GM12878 (cell line): ENCODE measurements around the gene ST6GAL2. TPM values are rescaled to one million over a fixed set of nuclear protein-coding genes. Genes with fewer than 3 reads are reported as not detected.

ENCODE experiments used
- ATAC-seq: fragments of 200-7000 bp; cut with Tn5 transposase; 3 replicates; pipeline ENCODE4 v1.9.1; 2020; ENCODE audit warnings: mild to moderate bottlenecking, moderate library complexity
- BruUV-seq: library from RNA; stranded (reverse); fragments of 400-500 nt; replicated peaks from 2 replicates; lab custom pipeline; 2021; lab: Mats Ljungman, UMichigan
- CTCF ChIA-PET: fragments of 300-600 bp; sonication (Branson Sonifier 250); formaldehyde crosslinking; extraction: SDS; loops from one replicate; lab custom pipeline; 2021; ENCODE audit warnings: inconsistent platforms; lab: Yijun Ruan, JAX
- POLR2A ChIA-PET: fragments of 350-600 bp; formaldehyde crosslinking; extraction: SDS; loops from one replicate; lab custom pipeline; 2021; ENCODE audit warnings: inconsistent platforms; lab: Charles Lee
- RAD21 ChIA-PET: fragments of 300-600 bp; sonication (Branson Sonifier 250); formaldehyde crosslinking; loops from one replicate; lab custom pipeline; 2023; ENCODE audit warnings: antibody characterized with exemption; ENCODE audit not compliant: unreplicated experiment; lab: Charles Lee
- SMC1A ChIA-PET: fragments of 300-600 bp; sonication (Branson Sonifier 250); formaldehyde crosslinking; loops from one replicate; lab custom pipeline; 2023; ENCODE audit not compliant: unreplicated experiment, uncharacterized antibody; lab: Charles Lee
- DNase-seq: peaks from one replicate; pipeline ENCODE4 v3.0.0-alpha.2; 2011; ENCODE audit warnings: low read depth, low spot score
- FAIRE-seq: peaks from 3 replicates; lab custom pipeline; 2011; peaks lifted over from hg19 to GRCh38; lab: Jason Lieb, UNC
- H2AFZ ChIP-seq: 2 replicates; pipeline ENCODE4 v1.6.0; 2011; ENCODE audit warnings: low read depth, low read length, control low read depth; ENCODE audit not compliant: control insufficient read depth
- H3K27ac ChIP-seq: 2 replicates; pipeline ENCODE4 v1.5.1; 2011; ENCODE audit warnings: control low read depth; ENCODE audit not compliant: control insufficient read depth, insufficient read depth
- H3K27me3 ChIP-seq, 2 experiments: replicated peaks in 1 of 2; 2 replicates each; pipeline versions ENCODE4 v1.6.0 to v1.6.1; 2011; ENCODE audit warnings: low read length in 1 of 2; ENCODE audit not compliant: control insufficient read depth in 2 of 2, insufficient read depth in 2 of 2
- H3K36me3 ChIP-seq, 2 experiments: 2 replicates each; pipeline ENCODE4 v1.5.1; 2011; ENCODE audit warnings: low read length in 1 of 2; ENCODE audit not compliant: control insufficient read depth in 2 of 2, insufficient read depth in 2 of 2
- H3K4me1 ChIP-seq: 2 replicates; pipeline ENCODE4 v1.6.1; 2011; ENCODE audit warnings: mild to moderate bottlenecking, low read length, moderate library complexity, mixed read lengths; ENCODE audit not compliant: control insufficient read depth, insufficient read depth
- H3K4me2 ChIP-seq: 2 replicates; pipeline ENCODE4 v1.6.0; 2011; ENCODE audit warnings: control low read depth; ENCODE audit not compliant: control insufficient read depth, insufficient read depth
- H3K4me3 ChIP-seq: fragments of 200-600 bp; sonication (generic); 2 replicates; pipeline ENCODE4 v1.5.1; 2016
- H3K79me2 ChIP-seq: 2 replicates; pipeline ENCODE4 v1.6.0; 2011; ENCODE audit warnings: low read length; ENCODE audit not compliant: control insufficient read depth, insufficient read depth
- H3K9ac ChIP-seq: 2 replicates; pipeline ENCODE4 v1.8.0; 2011; ENCODE audit warnings: low read length, control low read depth, mixed read lengths; ENCODE audit not compliant: control insufficient read depth, insufficient read depth
- H3K9me3 ChIP-seq: replicated peaks from 3 replicates; pipeline ENCODE4 v1.5.1; 2011; ENCODE audit warnings: mild to moderate bottlenecking, low read length; ENCODE audit not compliant: control insufficient read depth, insufficient read depth
- H4K20me1 ChIP-seq: 2 replicates; pipeline ENCODE4 v1.6.0; 2011; ENCODE audit not compliant: control insufficient read depth, insufficient read depth
- ASH2L ChIP-seq: fragments of 300-600, 200-600 bp; sonication (generic); IDR thresholded peaks from 2 replicates; pipeline ENCODE4 v1.6.1; 2017; ENCODE audit warnings: low read depth, mild to moderate bottlenecking, borderline replicate concordance
- BHLHE40 ChIP-seq, 2 experiments: fragments of 450-650 bp in 1 of 2; IDR thresholded peaks; 2 replicates each; pipeline ENCODE4 v1.6.1; 2011 to 2017; ENCODE audit warnings: low read depth in 2 of 2, borderline replicate concordance in 1 of 2, improper control_type of control experiment in 1 of 2, low read length in 1 of 2, mild to moderate bottlenecking in 1 of 2
- EGR1 ChIP-seq, 2 experiments: IDR thresholded peaks; 1 replicate in 1 of 2; 2 replicates in 1 of 2; pipeline ENCODE4 v1.6.1; 2011 to 2012; ENCODE audit warnings: low read depth in 2 of 2, low read length in 2 of 2, borderline replicate concordance in 1 of 2, mild to moderate bottlenecking in 1 of 2, moderate library complexity in 1 of 2
- EZH2 ChIP-seq: IDR thresholded peaks from 2 replicates; pipeline ENCODE4 v1.6.1; 2012; ENCODE audit warnings: low read depth, mild to moderate bottlenecking, control low read depth, inconsistent platforms, low read length, borderline replicate concordance; ENCODE audit not compliant: control insufficient read depth
- HDAC2 ChIP-seq: fragments of 200-600 bp; sonication (generic); IDR thresholded peaks from 2 replicates; pipeline ENCODE4 v1.6.1; 2017
- MLLT1 ChIP-seq: fragments of 450-650 bp; IDR thresholded peaks from 2 replicates; pipeline ENCODE4 v1.6.1; 2016; ENCODE audit warnings: mild to moderate bottlenecking
- POLR2AphosphoS2 ChIP-seq: IDR thresholded peaks from 2 replicates; pipeline ENCODE4 v1.6.1; 2011; ENCODE audit warnings: low read depth, mild to moderate bottlenecking, low read length, improper control_type of control experiment, moderate library complexity
- POLR2AphosphoS5 ChIP-seq: IDR thresholded peaks from 2 replicates; pipeline ENCODE4 v1.6.1; 2011; ENCODE audit warnings: mild to moderate bottlenecking, low read length, inconsistent platforms
- SRF ChIP-seq, 2 experiments: IDR thresholded peaks; 2 replicates each; pipeline ENCODE4 v1.6.1; 2011; ENCODE audit warnings: low read depth in 2 of 2, low read length in 2 of 2, mild to moderate bottlenecking in 1 of 2, moderate library complexity in 1 of 2
- TAF1 ChIP-seq: IDR thresholded peaks from 2 replicates; pipeline ENCODE4 v1.6.1; 2011; ENCODE audit warnings: mild to moderate bottlenecking, low read depth, low read length, borderline replicate concordance
- ZBTB11 ChIP-seq: fragments of 450-650 bp; formaldehyde crosslinking; IDR thresholded peaks from 2 replicates; pipeline ENCODE4 v1.5.0; 2022; ENCODE audit warnings: mild to moderate bottlenecking, missing genetic modification characterization
- WGBS: methylation state at CpG from one replicate; pipeline ENCODE4 v1.1.6; 2016; ENCODE audit warnings: low lambda C conversion rate; ENCODE audit not compliant: insufficient replicate concordance, insufficient coverage; ENCODE audit errors: missing lambda C conversion rate; 5-methylcytosine and 5-hydroxymethylcytosine counted together
- in situ Hi-C: fragments of 300-500 bp; cut with MboI; formaldehyde crosslinking; loops from 9 replicates; pipeline ENCODE4 v1.14.3; 2018; ENCODE audit warnings: mixed read lengths
- intact Hi-C: fragments of 100-400 bp; cut with micrococcal nuclease; formaldehyde crosslinking; loops from one replicate; pipeline ENCODE4 v1.14.2; 2022; ENCODE audit not compliant: unreplicated experiment
- polyA plus RNA-seq, 11 experiments: library from polyadenylated mRNA; depleted of rRNA in 4 of 11; unstranded in 6 of 11; stranded (reverse) in 5 of 11; fragments of >200 nt; fragmentation: Nextera tagmentation in 4 of 11; fragmentation: Illumina TruSeq in 1 of 11; extraction: Ambion mirVana in 4 of 11; extraction: Trizol in 1 of 11; gene quantifications; 1 replicate in 1 of 11; 2 replicates in 10 of 11; pipeline versions ENCODE4 v1.2.1 to v1.2.3, GENCODE V29; 2011 to 2016; ENCODE audit warnings: inconsistent platforms in 2 of 11, missing spikeins in 2 of 11, low read depth in 1 of 11
- total RNA-seq, 4 experiments: library from RNA; depleted of rRNA in 3 of 4; stranded (reverse); fragments of >200 nt in 3 of 4; fragmentation: Illumina TruSeq in 1 of 4; extraction: Trizol in 1 of 4; gene quantifications; 2 replicates each; pipeline versions ENCODE4 v1.2.1 to v1.2.3, GENCODE V29; 2013 to 2021

Gene ST6GAL2
- total and polyA plus RNA-seq, 10 of the 15 experiments (the other 5 are each of a cell fraction or from before 2014, with no cell fraction given) = not detected

GRCh38 chr2:106886916-106887758, 1.2 kb upstream of the ST6GAL2 start:
- in situ Hi-C loops (no loop called here), intact Hi-C loops (no loop called here)
- Histone ChIP-seq H3K9me3 (no peaks in the 10 kb centered on the region), H3K27me3 (0 out of 4 replicates have a peak, but pooled peaks cover 0 to 4% of the 10 kb centered on the region in 2 experiments), H3K79me2 (no peaks in the 10 kb centered on the region), H3K4me1 (no peaks in the 10 kb centered on the region), H2AFZ (no peak overlapping the region), H3K4me2 (no peak overlapping the region), H3K36me3 (no peaks in the 10 kb centered on the region), H3K9ac (no peak overlapping the region), H3K4me3 (no peak overlapping the region), H3K27ac (no peak overlapping the region), H4K20me1 (no peaks in the 10 kb centered on the region)
- ChIA-PET SMC1A (no interaction called here), RAD21 (no interaction called here), CTCF (no interaction called here), POLR2A (no interaction called here)
- no TSS peak for BruUV-seq
- ATAC-seq (no peak), DNase-seq (no peak), FAIRE-seq (no peak)
- 37% methylated on average over 61 of the region's 71 CpGs for WGBS
- TF ChIP-seq EZH2 (no peak), POLR2AphosphoS5 (no peak), BHLHE40 (IDR thresholded peaks at IDR 0.05; ENCODE audit: borderline replicate concordance in 1 of 2, low read depth in 2 of 2, low read length in 1 of 2) (no peak), ASH2L (no peak)

GRCh38 chr2:106885329-106885728, 638 bp downstream of the ST6GAL2 start:
- ChIA-PET CTCF (no interaction called here), RAD21 (no interaction called here), SMC1A (no interaction called here), POLR2A (no interaction called here)
- Histone ChIP-seq H3K9ac (no peak overlapping the region), H3K4me2 (no peak overlapping the region), H3K4me1 (no peaks in the 10 kb centered on the region), H2AFZ (no peak overlapping the region), H3K27ac (no peak overlapping the region), H3K36me3 (no peaks in the 10 kb centered on the region), H3K9me3 (no peaks in the 10 kb centered on the region), H3K79me2 (no peaks in the 10 kb centered on the region), H3K4me3 (no peak overlapping the region), H3K27me3 (0 out of 4 replicates have a peak, but pooled peaks cover 0 to 4% of the 10 kb centered on the region in 2 experiments), H4K20me1 (no peaks in the 10 kb centered on the region)
- DNase-seq = no peak
- FAIRE-seq = no peak
- 10% methylated on average over 10 of the region's 10 CpGs for WGBS
- in situ Hi-C loops (no loop called here), intact Hi-C loops (no loop called here)
- ATAC-seq = no peak
- no TSS peak for BruUV-seq
- TF ChIP-seq ZBTB11 (CRISPR knock-in tag) (no peak), TAF1 (no peak), MLLT1 (no peak), POLR2AphosphoS2 (no peak), SRF (IDR thresholded peaks at IDR 0.05; ENCODE audit: low read depth in 2 of 2, low read length in 2 of 2) (no peak), EGR1 (IDR thresholded peaks at IDR 0.05; ENCODE audit: borderline replicate concordance in 1 of 2, low read depth in 2 of 2, low read length in 2 of 2) (no peak), HDAC2 (no peak)
